Renal pelvis (tissue), 4 donors: Measurements from ENCODE around the gene NECAB3. TPM values are rescaled to one million over a fixed set of nuclear protein-coding genes. Genes with fewer than 3 reads are reported as not detected.

Experiments
- DNase-seq: peaks from one replicate; pipeline ENCODE4 v3.0.0-alpha.2; 2013
- polyA plus RNA-seq, 3 donors: library from polyadenylated mRNA; unstranded; fragments of 120-200 nt; gene quantifications; one replicate each; pipeline ENCODE4 v1.2.1, GENCODE V29; 2013; ENCODE audit not compliant: insufficient read length in 3 of 3

The NECAB3 gene
- polyA plus RNA-seq, 3 donors: 17.2 to 23.2 (median 19.2) TPM

- peak; percentile 59 for DNase-seq
These were observed 6.4 kb downstream of the NECAB3 start for GRCh38 chr20:33667676-33668465.

DNA sequence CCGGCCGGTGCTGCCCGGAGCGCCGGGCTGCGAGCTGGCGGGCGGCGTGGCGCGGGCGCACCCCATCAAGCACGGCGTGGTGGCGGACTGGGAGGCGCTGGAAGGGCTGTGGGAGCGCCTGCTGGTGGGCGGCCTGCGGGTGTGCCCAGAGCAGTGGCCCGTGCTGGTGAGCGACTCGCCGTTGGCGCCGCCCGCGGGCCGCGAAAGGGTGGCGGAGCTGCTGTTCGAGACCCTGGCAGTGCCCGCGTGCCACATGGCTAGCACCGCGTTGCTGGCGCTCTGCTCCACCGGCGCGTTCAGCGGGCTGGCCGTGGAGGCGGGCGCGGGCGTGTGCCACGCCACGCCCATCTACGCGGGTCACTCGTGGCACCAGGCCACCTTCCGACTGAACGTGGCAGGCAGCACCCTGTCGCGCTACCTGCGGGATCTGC is 7.0 kb downstream of the NECAB3 start:
- DNase-seq: no peak

DNA sequence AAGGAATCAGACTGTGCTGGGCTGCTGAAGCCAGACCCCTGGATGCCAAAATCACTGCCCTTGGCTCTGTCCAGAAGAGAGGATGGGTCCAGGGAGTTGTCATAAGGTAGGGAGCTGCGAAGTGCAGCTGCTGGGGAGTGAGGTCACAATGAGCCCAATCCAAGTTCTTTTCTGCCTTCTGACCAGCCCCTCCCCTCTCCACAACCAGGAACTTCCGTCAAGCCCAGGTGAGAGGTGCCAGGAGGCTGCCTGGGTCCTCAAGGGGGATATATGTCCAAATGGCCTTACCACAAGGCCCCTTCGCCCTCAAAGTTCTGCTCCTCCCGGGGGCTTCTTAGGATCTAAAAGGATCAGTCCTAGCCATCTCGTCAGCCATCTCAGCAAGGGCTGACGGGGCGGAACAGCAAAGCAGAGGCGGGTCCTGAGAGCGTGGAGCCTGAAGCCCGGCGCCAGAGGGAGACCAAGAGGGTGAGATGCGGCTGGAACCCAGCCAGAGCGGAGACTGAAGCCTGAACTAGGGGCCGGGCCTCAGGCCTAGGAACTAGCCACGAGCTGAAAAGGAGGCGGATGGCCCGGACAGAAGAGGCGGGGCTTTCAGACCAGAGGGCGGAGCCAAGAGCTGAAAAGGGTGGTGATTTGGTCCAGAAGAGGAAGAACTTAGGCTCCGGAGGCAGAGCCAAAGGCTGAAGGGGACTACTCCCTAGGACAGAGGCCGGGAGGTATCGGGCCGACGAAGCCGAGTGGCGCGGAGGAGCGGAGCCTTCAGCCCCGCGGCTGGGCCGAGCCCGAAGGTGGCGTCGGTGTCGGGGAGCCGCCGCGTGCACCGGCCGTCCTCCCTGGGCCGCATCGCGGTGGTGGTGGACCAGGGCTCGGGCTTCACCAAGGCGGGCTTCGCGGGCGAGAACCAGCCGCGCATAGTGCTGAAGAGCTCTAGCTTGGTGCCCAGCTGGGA is 7.7 kb downstream of the NECAB3 start, which contains the start of gene ACTL10:
ACTL10 (plus strand) TSS at position 651 of the 952 bp plus-strand sequence. CDS start 555 bp downstream, outside the sequence.
- DNase-seq: peak; percentile 96

DNA sequence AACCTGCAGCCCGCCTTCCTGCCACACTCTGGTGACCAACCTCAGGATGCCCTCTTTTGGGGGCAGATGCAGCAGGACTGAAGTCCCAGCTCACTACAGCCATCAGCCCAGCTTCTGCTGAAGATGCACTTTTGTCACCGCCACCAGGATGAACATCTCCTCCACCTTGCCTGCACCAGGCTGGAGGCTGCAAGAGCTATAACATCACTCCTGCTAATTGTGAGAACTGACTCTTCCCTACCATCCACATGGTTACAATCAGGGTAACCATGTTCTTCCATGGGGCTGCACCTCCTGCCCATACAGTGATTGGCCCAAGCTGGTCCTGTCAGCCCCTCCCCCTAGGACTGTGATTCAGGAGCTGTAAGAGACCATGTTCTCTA is 9.5 kb downstream of the NECAB3 start:
- DNase-seq: no peak

DNA sequence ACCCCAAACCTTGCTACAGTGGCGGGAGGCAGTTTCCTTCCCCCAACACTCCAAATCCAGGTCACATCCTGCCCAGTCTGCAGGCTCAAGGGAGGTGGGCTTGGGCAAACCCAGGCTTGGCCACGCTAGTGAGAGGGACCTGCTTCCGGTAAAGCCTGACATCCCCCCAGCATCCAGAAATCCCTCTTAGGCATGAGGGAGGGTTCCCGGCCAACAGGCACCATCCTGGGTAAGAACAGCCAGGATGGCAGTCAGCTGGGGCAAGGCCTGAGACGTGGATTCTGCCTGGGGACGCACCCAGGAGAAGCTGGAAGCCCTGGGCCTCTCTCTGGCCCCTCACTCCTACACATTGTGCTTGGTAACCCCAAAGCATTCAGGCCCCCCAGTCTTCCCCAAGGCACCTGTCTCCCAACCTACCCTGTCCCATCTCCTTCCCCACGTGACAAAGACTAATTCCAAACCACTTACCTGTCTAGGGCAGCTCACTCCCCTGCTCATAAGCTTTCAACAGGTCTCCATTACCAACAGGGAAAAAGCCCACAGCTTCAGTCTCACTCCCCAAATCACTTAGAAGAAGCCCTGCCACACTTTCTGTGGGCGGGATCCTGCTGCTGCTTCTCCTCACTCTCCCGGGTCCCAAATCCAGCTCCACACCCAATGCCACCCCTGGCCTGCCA is 10.0 kb downstream of the NECAB3 start:
- DNase-seq: no peak

- peak; percentile 75 for DNase-seq
These were observed 10.8 kb downstream of the NECAB3 start for GRCh38 chr20:33663161-33664084.

GRCh38 chr20:33662172-33662571 is 12.1 kb downstream of the NECAB3 start, which contains the start of gene C20orf144:
Gene C20orf144, plus strand, starts transcription at chr20:33662327. Its CDS starts 19 bp downstream, at chr20:33662346.
- DNase-seq: no peak

- no peak for DNase-seq
These were observed 13.6 kb downstream of the NECAB3 start for GRCh38 chr20:33660685-33661058.

GRCh38 chr20:33660035-33660684 is 14.1 kb downstream of the NECAB3 start:
- DNase-seq: no peak

DNA sequence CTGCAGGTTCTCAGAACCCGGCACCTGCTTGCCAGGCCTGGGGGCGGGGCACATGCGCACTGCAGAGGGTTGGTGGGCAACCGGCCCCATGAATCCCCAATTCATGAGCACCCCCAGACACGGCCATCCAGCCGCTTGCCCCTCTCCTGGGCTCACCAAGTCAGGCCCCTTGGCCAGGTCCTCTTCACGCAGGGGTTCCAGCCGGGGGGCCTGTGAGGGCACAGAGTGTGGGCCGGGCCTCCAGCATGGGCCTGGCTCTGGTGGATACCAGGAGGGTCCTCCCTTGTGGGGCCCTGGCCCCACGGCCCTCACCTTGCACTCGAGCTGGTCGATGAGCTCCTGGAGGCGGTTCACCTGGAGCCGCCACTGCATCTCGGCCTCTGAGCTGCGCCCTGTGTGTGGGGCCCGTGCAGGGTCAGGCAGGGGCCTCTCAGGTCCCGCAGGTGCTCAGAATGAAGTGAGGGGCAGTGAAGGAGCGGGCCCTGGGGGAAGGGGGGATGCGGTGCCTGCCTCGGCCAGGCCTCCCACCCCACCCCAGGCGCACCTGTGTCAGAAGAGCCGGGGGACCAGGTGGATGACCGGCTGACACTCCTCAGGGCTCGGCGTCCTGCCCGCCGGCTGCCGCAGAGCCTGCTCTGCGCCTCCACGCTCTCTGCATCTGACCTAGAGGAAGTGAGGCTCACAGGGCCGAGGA is 14.7 kb downstream of the NECAB3 start:
- DNase-seq: no peak

DNA sequence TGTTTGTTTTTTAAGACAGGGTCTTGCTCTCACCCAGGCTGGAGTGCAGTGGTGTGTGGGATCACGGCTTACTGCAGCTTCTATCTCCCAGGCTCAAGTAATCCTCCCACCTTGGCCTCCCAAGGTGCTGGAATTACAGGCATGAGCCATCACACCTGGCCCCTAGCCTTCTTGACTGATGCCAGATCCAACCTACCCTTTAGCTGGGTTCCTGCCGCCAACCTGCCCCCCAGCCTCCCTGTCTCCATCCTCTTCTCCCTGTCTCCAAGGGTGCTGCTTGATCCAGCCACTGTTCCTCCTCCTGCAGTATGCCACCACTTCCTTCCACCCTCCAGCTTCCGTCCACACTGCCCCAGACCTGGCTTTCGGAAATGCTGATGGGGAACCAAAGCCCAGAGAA is 15.3 kb downstream of the NECAB3 start:
- DNase-seq: no peak

- DNase-seq: no peak
These were observed 15.7 kb downstream of the NECAB3 start for GRCh38 chr20:33658510-33658909.

DNA sequence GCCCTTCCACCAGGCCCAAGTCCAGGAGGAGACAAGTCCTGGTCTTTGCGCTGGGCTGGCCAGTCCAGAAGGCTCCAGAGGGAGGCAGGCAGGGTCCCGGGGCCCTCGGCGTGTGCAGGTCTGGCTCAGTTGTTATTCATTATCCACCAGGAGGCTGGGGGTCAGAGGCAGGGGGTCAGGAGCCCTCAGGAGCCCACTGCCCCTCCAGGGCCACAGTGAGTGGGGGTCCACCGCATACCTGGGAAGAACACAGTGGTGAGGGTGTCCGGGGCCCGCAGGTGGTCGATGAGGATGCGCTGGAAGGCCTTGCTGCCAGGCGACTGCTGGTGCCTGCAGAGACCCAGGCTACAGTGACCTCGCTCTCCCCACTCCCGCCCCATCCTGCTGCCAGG is 16.5 kb downstream of the NECAB3 start:
- no peak for DNase-seq

- DNase-seq: no peak
These were observed 17.2 kb downstream of the NECAB3 start for GRCh38 chr20:33656783-33657703.

- DNase-seq: no peak
These were observed 18.0 kb downstream of the NECAB3 start for GRCh38 chr20:33656010-33656782.

DNA sequence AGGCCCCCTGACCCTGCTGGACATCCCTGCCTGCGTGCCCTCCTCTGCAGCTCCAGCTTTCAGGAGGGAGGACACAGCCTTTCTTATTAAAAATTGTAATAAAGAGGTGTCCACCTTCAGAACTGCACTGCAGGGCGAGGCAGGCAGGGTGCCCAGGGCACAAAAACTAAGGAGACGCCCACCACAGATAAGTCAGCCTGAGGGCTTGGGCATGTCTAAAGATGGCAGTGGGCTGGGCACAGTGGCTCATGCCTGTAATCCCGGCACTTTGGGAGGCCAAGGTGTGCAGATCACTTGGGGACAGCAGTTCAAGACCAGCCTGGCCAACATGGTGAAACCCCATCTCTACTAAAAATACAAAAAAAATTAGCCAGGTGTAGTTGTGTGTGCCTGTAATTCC is 19.1 kb downstream of the NECAB3 start:
- no peak for DNase-seq

DNA sequence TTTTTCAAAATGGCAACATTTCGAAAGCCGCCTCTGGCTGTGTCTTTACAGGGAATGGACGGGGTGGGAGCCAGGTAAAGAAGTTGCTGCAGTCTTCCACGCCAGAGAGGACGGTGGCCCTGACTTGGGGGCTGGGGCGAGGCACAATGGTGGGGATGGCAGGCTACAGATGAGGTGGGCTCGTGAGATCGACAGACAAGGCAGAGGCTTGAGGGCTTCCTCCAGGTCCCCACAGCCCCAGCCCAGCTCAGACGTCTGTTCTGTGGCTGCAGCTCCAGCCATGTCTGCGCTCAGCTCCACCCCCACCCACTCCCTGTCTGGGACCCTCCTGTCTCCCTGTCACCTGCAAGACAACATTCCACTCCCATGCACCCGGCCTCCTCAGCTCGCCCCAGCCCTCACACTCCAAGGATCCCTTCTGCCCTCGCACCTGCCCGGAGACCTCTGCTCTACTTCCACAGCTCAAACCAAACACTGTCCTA is 19.5 kb downstream of the NECAB3 start:
- DNase-seq: no peak
